IMR-90 (cell line): ENCODE data around the gene IQSEC3. TPM values are rescaled to one million over a fixed set of nuclear protein-coding genes. Genes with fewer than 3 reads are reported as not detected.

Source experiments
- ATAC-seq: fragments of 200-7000 bp; cut with Tn5 transposase; 2 replicates; pipeline ENCODE4 v1.9.1; 2020; ENCODE audit warnings: low read depth, mild to moderate bottlenecking, moderate library complexity
- BruUV-seq: library from RNA; stranded (reverse); fragments of 400-500 nt; replicated peaks from 2 replicates; lab custom pipeline; 2021; lab: Mats Ljungman, UMichigan
- CTCF ChIA-PET: fragments of 300-600 bp; formaldehyde crosslinking; extraction: SDS; loops from one replicate; lab custom pipeline; 2021; ENCODE audit warnings: antibody characterized with exemption; lab: Yijun Ruan, JAX
- POLR2A ChIA-PET: fragments of 300-600 bp; sonication (Branson Sonifier 250); formaldehyde crosslinking; loops from one replicate; lab custom pipeline; 2022; ENCODE audit warnings: antibody characterized with exemption; ENCODE audit not compliant: unreplicated experiment; lab: Charles Lee
- DNase-seq: peaks from one replicate; pipeline ENCODE4 v3.0.0; 2013
- H2AFZ ChIP-seq: replicated peaks from 2 replicates; pipeline ENCODE3; 2013; ENCODE audit warnings: low read length, mild to moderate bottlenecking; ENCODE audit not compliant: poor library complexity
- H2AK5ac ChIP-seq: 2 replicates; pipeline ENCODE4 v1.6.1; 2013; ENCODE audit warnings: low read depth, low read length, inconsistent platforms
- H2AK9ac ChIP-seq: replicated peaks from 2 replicates; pipeline ENCODE3; 2013; ENCODE audit warnings: mild to moderate bottlenecking, low read depth, low read length, moderate library complexity; ENCODE audit not compliant: poor library complexity
- H2BK120ac ChIP-seq: 2 replicates; pipeline ENCODE4 v1.6.1; 2013; ENCODE audit warnings: low read depth, low read length, inconsistent platforms
- H2BK15ac ChIP-seq: 3 replicates; pipeline ENCODE4 v1.6.1; 2013; ENCODE audit warnings: low read depth, low read length, inconsistent platforms
- H2BK20ac ChIP-seq: 2 replicates; pipeline ENCODE4 v1.6.1; 2013; ENCODE audit warnings: low read depth, mild to moderate bottlenecking, inconsistent platforms, low read length, moderate library complexity
- H2BK5ac ChIP-seq: 2 replicates; pipeline ENCODE4 v1.6.1; 2013; ENCODE audit warnings: mild to moderate bottlenecking, low read depth, low read length, inconsistent platforms; ENCODE audit not compliant: poor library complexity, severe bottlenecking
- H3K14ac ChIP-seq: replicated peaks from 2 replicates; pipeline ENCODE4 v1.6.1; 2013; ENCODE audit warnings: low read depth, low read length, inconsistent platforms
- H3K18ac ChIP-seq: 2 replicates; pipeline ENCODE4 v1.6.1; 2013; ENCODE audit warnings: low read depth, low read length, control low read depth
- H3K23ac ChIP-seq: 2 replicates; pipeline ENCODE4 v1.6.1; 2013; ENCODE audit warnings: low read depth, low read length, inconsistent platforms
- H3K27ac ChIP-seq: 2 replicates; pipeline ENCODE4 v1.5.1; 2013; ENCODE audit warnings: mild to moderate bottlenecking, control low read depth, low read length; ENCODE audit not compliant: insufficient read depth
- H3K27me3 ChIP-seq: 2 replicates; pipeline ENCODE4 v1.6.1; 2013; ENCODE audit warnings: low read length; ENCODE audit not compliant: control insufficient read depth, insufficient read depth
- H3K36me3 ChIP-seq: 2 replicates; pipeline ENCODE4 v1.6.1; 2013; ENCODE audit warnings: low read length, mixed read lengths; ENCODE audit not compliant: control insufficient read depth, insufficient read depth
- H3K4ac ChIP-seq: 2 replicates; pipeline ENCODE4 v1.6.1; 2013; ENCODE audit warnings: low read depth, low read length, inconsistent platforms
- H3K4me1 ChIP-seq: 2 replicates; pipeline ENCODE4 v1.6.1; 2013; ENCODE audit warnings: low read length, mixed read lengths; ENCODE audit not compliant: control insufficient read depth, insufficient read depth
- H3K4me2 ChIP-seq: 2 replicates; pipeline ENCODE4 v1.6.1; 2013; ENCODE audit warnings: low read depth, mild to moderate bottlenecking, control low read depth, low read length, moderate library complexity
- H3K4me3 ChIP-seq: 2 replicates; pipeline ENCODE4 v1.5.1; 2013; ENCODE audit warnings: low read depth, mild to moderate bottlenecking, control low read depth, low read length, moderate library complexity; ENCODE audit not compliant: insufficient read depth
- H3K56ac ChIP-seq: 2 replicates; pipeline ENCODE4 v1.6.1; 2013; ENCODE audit warnings: low read length, inconsistent platforms; ENCODE audit not compliant: insufficient read depth; ENCODE audit errors: extremely low read depth
- H3K79me1 ChIP-seq, 2 experiments: 2 replicates each; pipeline ENCODE4 v1.6.1; 2013; ENCODE audit warnings: low read length in 2 of 2, inconsistent platforms in 1 of 2, low read depth in 1 of 2
- H3K9ac ChIP-seq: 2 replicates; pipeline ENCODE4 v1.6.1; 2013; ENCODE audit warnings: low read depth, low read length, control low read depth
- H3K9me1 ChIP-seq: 2 replicates; pipeline ENCODE4 v1.6.1; 2013; ENCODE audit warnings: low read length, inconsistent platforms; ENCODE audit not compliant: insufficient read depth
- H3K9me3 ChIP-seq: 2 replicates; pipeline ENCODE4 v1.6.1; 2013; ENCODE audit warnings: low read length; ENCODE audit not compliant: control insufficient read depth, insufficient read depth
- H4K20me1 ChIP-seq: 2 replicates; pipeline ENCODE4 v1.6.1; 2013; ENCODE audit warnings: low read length, inconsistent platforms; ENCODE audit not compliant: insufficient read depth
- H4K5ac ChIP-seq: 2 replicates; pipeline ENCODE4 v1.6.1; 2013; ENCODE audit warnings: mild to moderate bottlenecking, low read depth, low read length, control low read depth
- H4K8ac ChIP-seq, 2 experiments: 2 replicates each; pipeline ENCODE4 v1.6.1; 2013; ENCODE audit warnings: low read depth in 2 of 2, low read length in 2 of 2, control low read depth in 1 of 2, inconsistent platforms in 1 of 2
- H4K91ac ChIP-seq: 2 replicates; pipeline ENCODE4 v1.6.1; 2013; ENCODE audit warnings: low read depth, low read length, inconsistent platforms; ENCODE audit not compliant: insufficient read depth
- BHLHE40 ChIP-seq: fragments of 150-350 bp; IDR thresholded peaks from 2 replicates; pipeline ENCODE4 v1.6.1; 2016; ENCODE audit warnings: mild to moderate bottlenecking, low read depth, low read length
- CEBPB ChIP-seq: IDR thresholded peaks from 2 replicates; pipeline ENCODE4 v1.6.1; 2012; ENCODE audit warnings: low read depth, low read length, improper control_type of control experiment
- CHD1 ChIP-seq: IDR thresholded peaks from 2 replicates; pipeline ENCODE4 v1.6.1; 2012; ENCODE audit warnings: low read depth, low read length, improper control_type of control experiment
- FOS ChIP-seq: fragments of 150-350 bp; IDR thresholded peaks from 2 replicates; pipeline ENCODE4 v1.6.1; 2016; ENCODE audit warnings: low read depth, low read length
- MAFK ChIP-seq: IDR thresholded peaks from 2 replicates; pipeline ENCODE4 v1.6.1; 2012; ENCODE audit warnings: low read depth, low read length, improper control_type of control experiment
- MAZ ChIP-seq: IDR thresholded peaks from 2 replicates; pipeline ENCODE4 v1.6.1; 2012; ENCODE audit warnings: low read depth, mild to moderate bottlenecking, low read length, improper control_type of control experiment, moderate library complexity, borderline replicate concordance
- MXI1 ChIP-seq: IDR thresholded peaks from 2 replicates; pipeline ENCODE4 v1.6.1; 2012; ENCODE audit warnings: low read depth, mild to moderate bottlenecking, low read length, moderate library complexity, borderline replicate concordance
- NFE2L2 ChIP-seq: fragments of 150-350 bp; IDR thresholded peaks from 2 replicates; pipeline ENCODE4 v1.6.1; 2016; ENCODE audit warnings: low read depth, mild to moderate bottlenecking, low read length
- POLR2A ChIP-seq: IDR thresholded peaks from 2 replicates; pipeline ENCODE4 v1.6.1; 2012; ENCODE audit warnings: mild to moderate bottlenecking, low read depth, low read length
- RAD21 ChIP-seq: IDR thresholded peaks from 2 replicates; pipeline ENCODE4 v1.6.1; 2012; ENCODE audit warnings: low read length, improper control_type of control experiment
- RCOR1 ChIP-seq: IDR thresholded peaks from 2 replicates; pipeline ENCODE4 v1.6.1; 2012; ENCODE audit warnings: mild to moderate bottlenecking, low read length, improper control_type of control experiment; ENCODE audit not compliant: insufficient replicate concordance
- RFX5 ChIP-seq: IDR thresholded peaks from 2 replicates; pipeline ENCODE4 v1.8.0; 2012; ENCODE audit warnings: low read depth, mild to moderate bottlenecking, low read length, moderate library complexity
- SMC3 ChIP-seq: fragments of 150-350 bp; IDR thresholded peaks from 2 replicates; pipeline ENCODE4 v1.6.1; 2016; ENCODE audit warnings: low read depth, mild to moderate bottlenecking, antibody characterized with exemption, low read length, moderate library complexity
- WGBS, 2 experiments: methylation state at CpG; one replicate each; pipeline versions ENCODE4 v1.1.5 to v1.1.7; 2013; ENCODE audit warnings: missing lambda C conversion rate in 2 of 2; ENCODE audit not compliant: insufficient read length in 1 of 2; ENCODE audit errors: extremely low coverage in 2 of 2; 5-methylcytosine and 5-hydroxymethylcytosine counted together
- dilution Hi-C: fragments of 300-500 bp; cut with HindIII; formaldehyde crosslinking; loops from one replicate; pipeline ENCODE4 v1.14.3; 2018; ENCODE audit warnings: low sequenced_read_pairs; ENCODE audit not compliant: unreplicated experiment
- in situ Hi-C: fragments of 300-500 bp; cut with MboI; formaldehyde crosslinking; loops from 3 replicates; pipeline ENCODE4 v1.14.3; 2019; ENCODE audit warnings: low sequenced_read_pairs, inconsistent platforms, mixed read lengths
- intact Hi-C: fragments of 100-400 bp; cut with micrococcal nuclease; formaldehyde crosslinking; loops from 2 replicates; pipeline ENCODE4 v1.10.0; 2022
- polyA plus RNA-seq, 3 experiments: library from polyadenylated mRNA; depleted of rRNA; stranded (reverse); fragments of >200 nt; gene quantifications; 2 replicates each; pipeline ENCODE4 v1.2.3, GENCODE V29; 2012; ENCODE audit warnings: low replicate concordance in 1 of 3
- total RNA-seq: library from RNA; depleted of rRNA; stranded (reverse); fragments of >200 nt; gene quantifications from 2 replicates; pipeline ENCODE4 v1.2.3, GENCODE V29; 2012
- TF ChIP-seq, protein P1 (sequence below): conservative IDR thresholded peaks from 2 replicates; pipeline ENCODE4 v1.5.1; 2012; ENCODE audit warnings: mild to moderate bottlenecking, low read depth, low read length, improper control_type of control experiment
- TF ChIP-seq, protein P2 (sequence below): fragments of 150-350 bp; IDR thresholded peaks from 2 replicates; pipeline ENCODE4 v1.6.1; 2017; ENCODE audit warnings: mild to moderate bottlenecking, antibody characterized with exemption, low read length, low read depth
- TF ChIP-seq, protein P3 (sequence below): fragments of 150-350 bp; IDR thresholded peaks from 2 replicates; pipeline ENCODE4 v1.6.1; 2016; ENCODE audit warnings: low read depth, mild to moderate bottlenecking, low read length, moderate library complexity, borderline replicate concordance

Gene IQSEC3
- total and polyA plus RNA-seq, 2 of the 4 experiments (the other 2 are of a cell fraction) = 0.10 TPM; not detected in 1

DNA sequence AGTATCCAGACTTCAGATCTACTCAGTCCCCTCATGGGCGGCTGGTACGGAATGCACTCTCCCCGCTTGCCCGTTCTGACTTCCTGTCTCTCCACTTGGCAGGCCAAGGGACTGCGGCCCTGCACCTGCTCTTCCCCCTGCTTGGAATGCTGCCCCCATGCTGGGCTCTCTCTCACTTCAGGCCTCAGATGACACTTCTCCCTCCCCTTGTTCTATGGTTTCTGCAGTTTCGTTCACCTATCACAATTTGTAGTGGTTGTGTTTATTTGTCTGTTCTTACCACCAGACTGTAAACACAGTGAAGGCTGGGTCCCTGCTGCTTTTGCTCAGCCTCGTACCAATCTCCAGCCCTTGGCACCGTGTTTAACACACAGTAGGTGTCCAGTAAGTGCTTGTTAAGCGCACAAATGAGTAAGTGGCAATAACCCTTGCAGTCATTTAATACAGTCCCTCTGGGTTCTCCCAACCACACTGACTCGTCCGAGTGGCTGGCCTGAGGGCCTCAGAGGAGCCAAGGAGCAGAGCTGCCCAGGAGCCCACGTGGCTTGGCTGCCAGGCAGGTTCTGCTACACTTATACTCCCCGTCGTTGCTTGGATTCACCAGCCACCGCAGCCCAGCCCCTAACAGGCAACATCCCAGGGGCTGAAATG lies 135.6 kb downstream of the IQSEC3 start:
- no peak overlapping the region for H2BK15ac ChIP-seq
- no peak overlapping the region for H3K27ac ChIP-seq
- no peak overlapping the region for H4K5ac ChIP-seq
- in situ Hi-C loops = no loop called here
- H3K18ac ChIP-seq = no peak overlapping the region
- 48% methylated on average over 7 of the region's 15 CpGs; no CpG with 5 or more reads in 1 of the 2 experiments for WGBS, 2 experiments
- H3K4me2 ChIP-seq = no peak overlapping the region
- no peak overlapping the region for H4K8ac ChIP-seq
- DNase-seq (no peak), ATAC-seq (no peak)
- no peak overlapping the region for H2BK20ac ChIP-seq
- H2AK9ac ChIP-seq = no peak overlapping the region
- H3K9ac ChIP-seq = no peak overlapping the region
- peaks cover 3% of the 10 kb centered on the region for H3K4me1 ChIP-seq
- H2AK5ac ChIP-seq = no peak overlapping the region
- TF ChIP-seq POLR2A (no peak), CHD1 (no peak), RFX5 (no peak), MAZ (no peak), MXI1 (no peak), RCOR1 (no peak), SMC3 (no peak), FOS (no peak), NFE2L2 (no peak), BHLHE40 (no peak), CEBPB (no peak), MAFK (no peak), RAD21 (no peak)
- TF ChIP-seq, protein P1, sequence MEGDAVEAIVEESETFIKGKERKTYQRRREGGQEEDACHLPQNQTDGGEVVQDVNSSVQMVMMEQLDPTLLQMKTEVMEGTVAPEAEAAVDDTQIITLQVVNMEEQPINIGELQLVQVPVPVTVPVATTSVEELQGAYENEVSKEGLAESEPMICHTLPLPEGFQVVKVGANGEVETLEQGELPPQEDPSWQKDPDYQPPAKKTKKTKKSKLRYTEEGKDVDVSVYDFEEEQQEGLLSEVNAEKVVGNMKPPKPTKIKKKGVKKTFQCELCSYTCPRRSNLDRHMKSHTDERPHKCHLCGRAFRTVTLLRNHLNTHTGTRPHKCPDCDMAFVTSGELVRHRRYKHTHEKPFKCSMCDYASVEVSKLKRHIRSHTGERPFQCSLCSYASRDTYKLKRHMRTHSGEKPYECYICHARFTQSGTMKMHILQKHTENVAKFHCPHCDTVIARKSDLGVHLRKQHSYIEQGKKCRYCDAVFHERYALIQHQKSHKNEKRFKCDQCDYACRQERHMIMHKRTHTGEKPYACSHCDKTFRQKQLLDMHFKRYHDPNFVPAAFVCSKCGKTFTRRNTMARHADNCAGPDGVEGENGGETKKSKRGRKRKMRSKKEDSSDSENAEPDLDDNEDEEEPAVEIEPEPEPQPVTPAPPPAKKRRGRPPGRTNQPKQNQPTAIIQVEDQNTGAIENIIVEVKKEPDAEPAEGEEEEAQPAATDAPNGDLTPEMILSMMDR = no peak
- TF ChIP-seq, protein P2, sequence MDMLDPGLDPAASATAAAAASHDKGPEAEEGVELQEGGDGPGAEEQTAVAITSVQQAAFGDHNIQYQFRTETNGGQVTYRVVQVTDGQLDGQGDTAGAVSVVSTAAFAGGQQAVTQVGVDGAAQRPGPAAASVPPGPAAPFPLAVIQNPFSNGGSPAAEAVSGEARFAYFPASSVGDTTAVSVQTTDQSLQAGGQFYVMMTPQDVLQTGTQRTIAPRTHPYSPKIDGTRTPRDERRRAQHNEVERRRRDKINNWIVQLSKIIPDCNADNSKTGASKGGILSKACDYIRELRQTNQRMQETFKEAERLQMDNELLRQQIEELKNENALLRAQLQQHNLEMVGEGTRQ = no peak
- TF ChIP-seq, protein P3, sequence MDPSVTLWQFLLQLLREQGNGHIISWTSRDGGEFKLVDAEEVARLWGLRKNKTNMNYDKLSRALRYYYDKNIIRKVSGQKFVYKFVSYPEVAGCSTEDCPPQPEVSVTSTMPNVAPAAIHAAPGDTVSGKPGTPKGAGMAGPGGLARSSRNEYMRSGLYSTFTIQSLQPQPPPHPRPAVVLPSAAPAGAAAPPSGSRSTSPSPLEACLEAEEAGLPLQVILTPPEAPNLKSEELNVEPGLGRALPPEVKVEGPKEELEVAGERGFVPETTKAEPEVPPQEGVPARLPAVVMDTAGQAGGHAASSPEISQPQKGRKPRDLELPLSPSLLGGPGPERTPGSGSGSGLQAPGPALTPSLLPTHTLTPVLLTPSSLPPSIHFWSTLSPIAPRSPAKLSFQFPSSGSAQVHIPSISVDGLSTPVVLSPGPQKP = no peak
- peaks cover 57% of the 10 kb centered on the region for H3K27me3 ChIP-seq
- BruUV-seq = no TSS peak
- POLR2A ChIA-PET = no interaction called here
- no peak overlapping the region for H3K4me3 ChIP-seq
- intact Hi-C loops = no loop called here
- H3K4ac ChIP-seq = no peak overlapping the region
- H3K9me3 ChIP-seq = no peaks in the 10 kb centered on the region
- H4K20me1 ChIP-seq = no peaks in the 10 kb centered on the region
- no peak overlapping the region for H2BK120ac ChIP-seq
- H3K79me1 ChIP-seq = no peaks in the 10 kb centered on the region
- no peak overlapping the region for H4K91ac ChIP-seq
- no peaks in the 10 kb centered on the region for H3K36me3 ChIP-seq
- H3K56ac ChIP-seq = no peak overlapping the region
- H3K9me1 ChIP-seq = peaks cover 6% of the 10 kb centered on the region; the same call in 1 of the 2 replicates
- no peak overlapping the region for H3K14ac ChIP-seq
- CTCF ChIA-PET = no interaction called here
- dilution Hi-C loops = no loop called here
- no peak overlapping the region for H2AFZ ChIP-seq
- H2BK5ac ChIP-seq = no peak overlapping the region
- no peak overlapping the region for H3K23ac ChIP-seq
